Lower leg skin (tissue), 4 donors: ENCODE measurements around the gene SNRPF. TPM values are rescaled to one million over a fixed set of nuclear protein-coding genes. Genes with fewer than 3 reads are reported as not detected.
"Not testable (repeated sequence)": the region's sequence is repeated elsewhere in the genome, so short reads cannot be mapped to it uniquely, and the experiment has no call there.

Source experiments
- DNase-seq, 2 donors: peaks; one replicate each; pipeline ENCODE4 v3.0.0-alpha.2; 2019; ENCODE audit warnings: low spot score in 2 of 2
- H3K4me3 ChIP-seq: fragments of 200-600 bp; sonication (generic); 2 replicates; pipeline ENCODE4 v1.5.1; 2017; ENCODE audit warnings: mild to moderate bottlenecking, low read depth; ENCODE audit not compliant: poor library complexity, severe bottlenecking
- POLR2A ChIP-seq, 2 donors: fragments of 450-650 bp; IDR thresholded peaks; one replicate each; pipeline ENCODE4 v1.6.1; 2016 to 2017; ENCODE audit warnings: antibody characterized with exemption in 2 of 2, mild to moderate bottlenecking in 1 of 2, moderate library complexity in 1 of 2
- WGBS, 2 donors: methylation state at CpG; one replicate each; pipeline ENCODE4 v1.1.5; 2018; 5-methylcytosine and 5-hydroxymethylcytosine counted together
- intact Hi-C: fragments of 100-400 bp; cut with DNase I; formaldehyde crosslinking; loops from one replicate; pipeline ENCODE4 v1.15.0; 2023; ENCODE audit warnings: low total_unique reads
- total RNA-seq, 4 donors: library from RNA; depleted of rRNA; stranded (reverse); fragments of >200 nt; gene quantifications; one replicate each; pipeline ENCODE4 v1.1.0, GENCODE V29; 2016
- TF ChIP-seq, protein P1 (sequence below), 3 donors: fragments of 450-650 bp; IDR thresholded peaks; one replicate each; pipeline ENCODE4 v1.5.1; 2016; ENCODE audit warnings: antibody characterized with exemption in 3 of 3, mild to moderate bottlenecking in 3 of 3, moderate library complexity in 2 of 3

SNRPF gene
- 1 to 10 TPM; 5.8 to 8.2 (median 7.4) TPM for total RNA-seq

DNA sequence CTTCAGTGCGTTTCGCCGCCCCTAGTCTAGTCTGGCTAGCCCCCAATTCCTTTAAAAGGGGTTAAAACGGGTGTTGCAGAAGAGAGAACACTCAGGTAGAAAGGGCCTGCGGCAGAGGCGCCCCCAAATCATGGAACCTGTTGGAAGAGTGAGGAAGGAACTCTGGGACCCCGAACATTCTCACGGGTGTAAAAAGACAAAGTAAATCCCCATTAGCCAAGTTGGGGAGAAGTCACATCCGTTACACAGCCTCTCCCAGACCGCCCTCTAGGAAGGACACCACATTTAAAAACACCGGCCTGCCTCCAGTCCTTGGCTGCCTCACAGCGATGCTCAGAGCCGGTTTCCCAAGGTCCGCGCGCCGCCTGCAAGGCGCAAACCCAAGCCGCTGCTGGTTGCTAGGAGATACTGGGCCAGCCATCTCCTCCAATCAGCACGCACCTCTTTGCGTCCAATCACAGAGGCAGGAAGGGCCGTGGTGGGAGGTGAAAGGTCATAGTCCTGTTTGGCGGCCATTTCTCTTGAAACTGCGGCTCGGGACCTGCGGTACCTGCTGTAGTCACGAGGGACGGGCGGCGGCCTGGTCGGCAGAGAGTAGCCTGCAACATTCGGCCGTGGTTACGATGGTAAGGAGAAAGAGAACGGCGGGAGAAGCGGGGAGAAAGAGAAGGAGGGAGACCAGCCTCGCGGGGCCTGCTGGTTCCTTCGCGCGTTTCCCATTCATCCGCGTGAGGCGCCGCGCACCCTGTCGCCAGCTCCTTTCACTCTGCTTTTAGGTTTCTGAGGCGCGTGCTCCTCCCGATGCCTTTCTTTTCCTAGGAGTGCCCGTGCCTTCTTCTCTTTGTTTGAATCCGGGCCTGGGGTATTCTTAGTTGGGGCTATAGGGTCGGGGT, at the start of gene SNRPF:
TSS of gene SNRPF (plus strand) at position 502 of the 893 bp plus-strand sequence. CDS start at position 624, 122 bp downstream.
- peak; percentile 96 to 99 for DNase-seq
- TF ChIP-seq, protein P1, sequence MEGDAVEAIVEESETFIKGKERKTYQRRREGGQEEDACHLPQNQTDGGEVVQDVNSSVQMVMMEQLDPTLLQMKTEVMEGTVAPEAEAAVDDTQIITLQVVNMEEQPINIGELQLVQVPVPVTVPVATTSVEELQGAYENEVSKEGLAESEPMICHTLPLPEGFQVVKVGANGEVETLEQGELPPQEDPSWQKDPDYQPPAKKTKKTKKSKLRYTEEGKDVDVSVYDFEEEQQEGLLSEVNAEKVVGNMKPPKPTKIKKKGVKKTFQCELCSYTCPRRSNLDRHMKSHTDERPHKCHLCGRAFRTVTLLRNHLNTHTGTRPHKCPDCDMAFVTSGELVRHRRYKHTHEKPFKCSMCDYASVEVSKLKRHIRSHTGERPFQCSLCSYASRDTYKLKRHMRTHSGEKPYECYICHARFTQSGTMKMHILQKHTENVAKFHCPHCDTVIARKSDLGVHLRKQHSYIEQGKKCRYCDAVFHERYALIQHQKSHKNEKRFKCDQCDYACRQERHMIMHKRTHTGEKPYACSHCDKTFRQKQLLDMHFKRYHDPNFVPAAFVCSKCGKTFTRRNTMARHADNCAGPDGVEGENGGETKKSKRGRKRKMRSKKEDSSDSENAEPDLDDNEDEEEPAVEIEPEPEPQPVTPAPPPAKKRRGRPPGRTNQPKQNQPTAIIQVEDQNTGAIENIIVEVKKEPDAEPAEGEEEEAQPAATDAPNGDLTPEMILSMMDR (IDR thresholded peaks at IDR 0.05) = no peak
- no peak for TF ChIP-seq POLR2A (IDR thresholded peaks at IDR 0.05)
- WGBS, 2 donors = 1% methylated on average over 53 to 54 of the region's 54 CpGs
- intact Hi-C loops = no loop called here
- H3K4me3 ChIP-seq = peak within 1 kb of the TSS; percentile 82

DNA sequence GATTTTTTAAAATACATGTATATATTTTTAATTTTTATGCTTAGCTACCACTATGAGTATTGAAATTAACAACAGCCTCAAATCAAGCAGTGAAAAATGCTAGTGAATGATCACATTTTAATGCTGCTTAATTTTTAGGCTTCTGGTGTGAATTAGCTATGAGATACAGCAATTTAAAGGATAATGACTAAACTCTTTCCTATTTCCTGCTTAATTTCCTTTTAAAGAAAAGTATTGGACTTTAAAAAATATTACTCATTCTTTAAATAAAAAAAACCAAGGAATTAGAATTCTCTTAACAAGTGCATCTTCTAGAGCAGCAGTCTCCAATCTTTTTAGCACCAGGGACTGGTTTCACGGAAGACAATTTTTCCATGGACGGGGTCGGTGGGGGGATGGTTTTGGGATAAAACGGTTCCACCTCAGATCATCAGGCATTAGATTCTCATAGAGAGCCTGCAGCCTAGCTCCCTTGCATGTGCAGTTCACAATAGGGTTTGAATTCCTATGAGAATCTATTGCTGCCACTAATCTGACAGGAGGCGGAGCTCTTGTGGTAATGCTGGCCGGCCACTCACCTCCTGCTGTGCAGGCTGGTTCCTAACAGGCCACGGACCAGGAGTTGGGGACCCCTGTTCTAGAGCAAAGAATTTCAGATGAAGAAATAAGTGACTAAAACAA, 49.6 kb upstream of the SNRPF start:
- no peak for TF ChIP-seq POLR2A (IDR thresholded peaks at IDR 0.05)
- TF ChIP-seq, protein P1 (IDR thresholded peaks at IDR 0.05) = no peak
- H3K4me3 ChIP-seq = no peak overlapping the region
- intact Hi-C loops = no loop called here
- no peak for DNase-seq
- 89 to 91% methylated on average over 7 of the region's 7 CpGs for WGBS, 2 donors

DNA sequence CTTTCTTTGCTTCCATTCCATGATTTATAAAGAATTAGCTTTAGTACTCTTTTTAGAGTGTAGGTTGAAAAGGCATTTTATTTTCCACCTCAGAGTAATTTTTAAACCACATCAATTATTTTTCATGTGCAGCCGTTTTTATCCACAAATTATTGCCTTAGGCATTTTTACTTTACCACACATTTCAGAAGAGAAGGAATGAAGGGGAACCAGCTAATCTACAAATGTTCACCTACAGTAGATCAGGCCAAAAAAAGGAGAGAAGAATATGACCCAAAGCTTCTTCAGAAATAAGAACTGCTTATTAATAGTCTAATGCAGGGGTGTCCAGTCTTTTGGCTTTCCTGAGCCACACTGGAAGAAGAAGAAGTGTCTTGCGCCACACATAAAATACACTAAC, 48.3 kb upstream of the SNRPF start:
- H3K4me3 ChIP-seq = no peak overlapping the region
- 46 to 68% methylated on average over 2 of the region's 2 CpGs for WGBS, 2 donors
- TF ChIP-seq POLR2A (IDR thresholded peaks at IDR 0.05) = no peak
- TF ChIP-seq, protein P1 (IDR thresholded peaks at IDR 0.05) = no peak
- intact Hi-C loops = loop anchor here (10.0 kb wide), 1 partner anchor 186 kb away; no protein-coding TSS in a partner anchor
- DNase-seq = no peak

DNA sequence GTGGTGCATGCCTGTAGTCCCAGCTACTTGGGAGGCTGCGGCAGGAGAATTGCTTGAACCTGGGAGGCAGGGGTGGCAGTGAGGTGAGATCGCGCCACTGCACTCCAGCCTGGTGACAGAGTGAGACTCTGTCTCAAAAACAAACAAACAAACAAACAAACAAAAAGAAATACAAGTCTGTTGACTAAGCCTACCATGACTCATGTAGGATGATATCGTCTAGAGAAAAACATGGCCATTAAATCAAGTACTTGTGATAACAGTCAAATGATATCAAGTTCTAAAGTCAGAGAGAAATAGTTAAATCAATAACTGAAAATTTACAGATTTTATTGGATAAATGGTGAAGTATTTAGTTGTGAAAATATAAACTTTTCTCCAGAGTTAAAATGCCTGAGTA, 46.6 kb upstream of the SNRPF start:
- not testable (repeated sequence) for DNase-seq, H3K4me3 ChIP-seq
- intact Hi-C loops = loop anchor here (10.0 kb wide), 1 partner anchor 187 kb away; no protein-coding TSS in a partner anchor
- 88 to 93% methylated on average over 4 of the region's 4 CpGs for WGBS, 2 donors

DNA sequence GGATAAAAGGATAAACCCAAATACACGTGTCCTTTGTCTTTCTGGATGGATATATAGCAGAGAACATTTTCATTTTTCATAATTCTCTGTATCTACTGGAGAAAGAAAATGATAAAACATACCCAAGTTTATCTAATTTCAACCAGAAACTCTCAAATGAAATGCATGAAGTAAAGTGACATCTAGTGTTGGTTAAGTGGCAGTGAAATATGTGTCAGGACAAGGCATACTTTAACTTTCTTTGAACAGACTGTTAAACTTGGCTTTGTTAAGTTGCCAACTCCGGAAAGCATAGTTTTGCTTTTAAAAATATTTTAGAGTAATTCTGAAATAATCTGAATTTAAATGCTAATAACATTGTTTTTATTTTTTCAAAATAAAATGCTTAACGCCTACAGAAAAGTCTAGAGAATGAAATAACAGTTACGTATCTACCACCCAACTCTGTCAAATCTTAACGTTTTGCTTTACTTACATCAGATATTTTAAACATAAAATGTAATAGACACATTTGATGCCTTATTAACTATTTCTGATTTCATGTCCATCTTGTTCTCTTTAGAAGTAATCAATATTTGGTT, 43.0 kb upstream of the SNRPF start:
- intact Hi-C loops = loop anchor here (5.0 to 10.0 kb wide), 2 partner anchors 182 to 191 kb away; partner anchors contain the start of gene HAL
- TF ChIP-seq, protein P1 (IDR thresholded peaks at IDR 0.05) = peak in 1 of 3 donors; percentile 15
- TF ChIP-seq POLR2A (IDR thresholded peaks at IDR 0.05) = no peak
- DNase-seq = no peak
- 48% methylated on average over 5 of the region's 5 CpGs for WGBS, 2 donors
- no peak overlapping the region for H3K4me3 ChIP-seq
